ENCODE results near the gene GSC.

DNA sequence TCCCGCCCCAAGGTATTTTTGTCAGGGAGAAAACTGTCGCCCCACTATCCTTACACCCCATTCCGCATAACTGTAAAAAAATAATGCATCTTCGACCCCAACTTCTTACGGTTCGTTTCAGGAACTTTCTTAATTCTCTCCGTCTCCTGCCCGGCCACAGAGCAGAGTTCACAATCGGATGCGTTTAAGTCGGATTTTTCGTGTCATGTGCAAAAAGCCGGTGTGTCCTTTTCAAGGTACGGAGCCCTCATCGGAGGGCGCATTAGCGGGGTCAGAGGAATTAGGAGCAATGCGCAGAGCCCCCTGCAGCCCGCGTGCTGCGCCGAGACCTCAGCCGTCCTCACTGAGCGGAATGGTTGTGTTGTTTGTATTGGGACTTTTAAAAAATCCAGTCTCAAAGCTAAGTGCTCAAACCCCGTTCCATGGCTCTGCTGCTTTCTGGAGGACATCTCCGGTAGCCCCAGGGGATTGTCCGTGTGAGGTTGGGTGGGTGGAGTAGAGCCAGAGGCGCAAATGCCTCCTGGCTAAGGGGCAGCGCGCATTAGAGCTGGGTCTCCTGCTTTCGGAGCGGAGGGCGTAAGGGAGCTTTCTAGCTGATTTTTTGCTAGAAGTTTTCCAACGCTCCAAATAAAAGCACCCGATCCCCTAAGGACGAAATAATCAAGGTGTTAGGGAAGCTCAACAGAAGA lies 3.9 kb upstream of the GSC start:
- TF ChIP-seq, protein P1, sequence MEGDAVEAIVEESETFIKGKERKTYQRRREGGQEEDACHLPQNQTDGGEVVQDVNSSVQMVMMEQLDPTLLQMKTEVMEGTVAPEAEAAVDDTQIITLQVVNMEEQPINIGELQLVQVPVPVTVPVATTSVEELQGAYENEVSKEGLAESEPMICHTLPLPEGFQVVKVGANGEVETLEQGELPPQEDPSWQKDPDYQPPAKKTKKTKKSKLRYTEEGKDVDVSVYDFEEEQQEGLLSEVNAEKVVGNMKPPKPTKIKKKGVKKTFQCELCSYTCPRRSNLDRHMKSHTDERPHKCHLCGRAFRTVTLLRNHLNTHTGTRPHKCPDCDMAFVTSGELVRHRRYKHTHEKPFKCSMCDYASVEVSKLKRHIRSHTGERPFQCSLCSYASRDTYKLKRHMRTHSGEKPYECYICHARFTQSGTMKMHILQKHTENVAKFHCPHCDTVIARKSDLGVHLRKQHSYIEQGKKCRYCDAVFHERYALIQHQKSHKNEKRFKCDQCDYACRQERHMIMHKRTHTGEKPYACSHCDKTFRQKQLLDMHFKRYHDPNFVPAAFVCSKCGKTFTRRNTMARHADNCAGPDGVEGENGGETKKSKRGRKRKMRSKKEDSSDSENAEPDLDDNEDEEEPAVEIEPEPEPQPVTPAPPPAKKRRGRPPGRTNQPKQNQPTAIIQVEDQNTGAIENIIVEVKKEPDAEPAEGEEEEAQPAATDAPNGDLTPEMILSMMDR (conservative IDR thresholded peaks at IDR 0.05; ENCODE audit: low read length) = no peak
- TF ChIP-seq EZH2phosphoT487 (IDR thresholded peaks at IDR 0.05; ENCODE audit: borderline replicate concordance, low read depth, low read length) = no peak
